BE2C (cell line): ENCODE data around the gene ADAM15.

Experiments
- DNase-seq: peaks from one replicate; pipeline ENCODE4 v3.0.0-alpha.2; 2020
- H3K27me3 ChIP-seq: fragments of 250-450 bp; sonication (Bioruptor Pico); 2 replicates; pipeline ENCODE4 v1.5.1; 2020; ENCODE audit warnings: mild to moderate bottlenecking
- H3K36me3 ChIP-seq: fragments of 250-450 bp; sonication (Bioruptor Pico); 2 replicates; pipeline ENCODE4 v1.5.1; 2020; ENCODE audit warnings: mild to moderate bottlenecking
- H3K4me1 ChIP-seq: fragments of 250-450 bp; sonication (Bioruptor Pico); 2 replicates; pipeline ENCODE4 v1.5.1; 2020
- H3K4me3 ChIP-seq: 2 replicates; pipeline ENCODE4 v1.5.1; 2011; ENCODE audit warnings: low read depth, low read length
- H3K9me3 ChIP-seq: fragments of 250-450 bp; sonication (Bioruptor Pico); 2 replicates; pipeline ENCODE4 v1.5.1; 2020
- CTCF ChIP-seq: IDR thresholded peaks from 2 replicates; pipeline ENCODE4 v1.5.1; 2012; ENCODE audit warnings: mild to moderate bottlenecking, low read depth, low read length

The ADAM15 gene

GRCh38 chr1:155079487-155080311 lies 28.6 kb downstream of the ADAM15 start:
- Histone ChIP-seq H3K9me3 (no peaks in the 10 kb centered on the region), H3K27me3 (peaks cover 42% of the 10 kb centered on the region), H3K36me3 (no peaks in the 10 kb centered on the region), H3K4me1 (peaks cover 19% of the 10 kb centered on the region), H3K4me3 (peak overlapping the region; percentile 52)
- no peak for DNase-seq
- TF ChIP-seq CTCF: no peak

- H3K9me3 ChIP-seq: no peaks in the 10 kb centered on the region
- H3K27me3 ChIP-seq: peaks cover 42% of the 10 kb centered on the region
- no peaks in the 10 kb centered on the region for H3K36me3 ChIP-seq
- DNase-seq: peak; percentile 74
- peaks cover 19% of the 10 kb centered on the region for H3K4me1 ChIP-seq
- peak overlapping the region; percentile 52 for H3K4me3 ChIP-seq
- TF ChIP-seq CTCF: no peak
These were observed 29.5 kb downstream of the ADAM15 start for GRCh38 chr1:155080312-155081228.

GRCh38 chr1:155081472-155082300 lies 30.6 kb downstream of the ADAM15 start:
- peaks cover 42% of the 10 kb centered on the region for H3K27me3 ChIP-seq
- H3K4me3 ChIP-seq: no peak overlapping the region
- no peak for DNase-seq

DNA sequence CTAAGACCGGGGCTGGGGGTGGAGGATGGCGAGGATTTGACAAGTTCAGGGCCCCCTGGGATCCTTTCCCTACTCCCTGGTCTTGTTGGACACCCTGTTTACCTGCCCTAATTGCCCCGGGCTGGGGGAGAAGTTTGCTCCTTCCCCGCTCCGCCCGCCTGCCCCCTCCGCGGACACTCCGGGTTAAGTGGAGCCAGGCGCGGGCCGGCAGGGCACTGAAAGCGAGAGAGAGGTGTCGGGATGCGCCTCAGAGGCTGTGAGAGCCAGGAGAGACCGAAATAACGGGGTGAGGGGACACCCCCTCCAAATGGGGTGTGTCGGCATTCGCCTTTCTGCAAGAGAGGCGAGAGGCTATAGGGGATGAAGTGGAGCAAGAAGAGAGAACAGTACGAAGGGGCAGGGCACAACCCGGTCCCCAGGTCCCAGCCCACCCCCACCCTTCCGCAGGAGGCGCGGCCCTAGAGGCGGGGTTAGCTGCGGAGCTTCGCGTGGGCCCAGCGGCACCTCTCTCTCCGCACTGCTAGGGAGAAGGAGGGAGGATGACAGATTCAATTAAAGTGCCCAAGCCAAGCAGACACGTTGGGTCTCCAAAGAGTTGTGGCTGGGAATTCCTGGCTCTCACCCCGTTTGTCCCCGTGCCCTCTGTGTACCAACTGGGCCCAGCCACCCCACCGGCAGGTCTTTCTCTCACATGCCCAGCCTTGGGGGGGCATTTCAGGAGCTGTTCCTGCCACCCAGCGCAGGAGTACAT lies 31.4 kb downstream of the ADAM15 start:
- H3K9me3 ChIP-seq: no peaks in the 10 kb centered on the region
- H3K4me1 ChIP-seq: peaks cover 15% of the 10 kb centered on the region
- TF ChIP-seq CTCF: no peak
- no peak for DNase-seq
- no peak overlapping the region for H3K4me3 ChIP-seq
- H3K36me3 ChIP-seq: no peaks in the 10 kb centered on the region
- H3K27me3 ChIP-seq: peaks cover 42% of the 10 kb centered on the region

More at GRCh38 chr1:155081472-155082300, 30.6 kb downstream of the ADAM15 start:
- no peak for TF ChIP-seq CTCF
- Histone ChIP-seq H3K4me1 (peaks cover 19% of the 10 kb centered on the region), H3K36me3 (no peaks in the 10 kb centered on the region), H3K9me3 (no peaks in the 10 kb centered on the region)

DNA sequence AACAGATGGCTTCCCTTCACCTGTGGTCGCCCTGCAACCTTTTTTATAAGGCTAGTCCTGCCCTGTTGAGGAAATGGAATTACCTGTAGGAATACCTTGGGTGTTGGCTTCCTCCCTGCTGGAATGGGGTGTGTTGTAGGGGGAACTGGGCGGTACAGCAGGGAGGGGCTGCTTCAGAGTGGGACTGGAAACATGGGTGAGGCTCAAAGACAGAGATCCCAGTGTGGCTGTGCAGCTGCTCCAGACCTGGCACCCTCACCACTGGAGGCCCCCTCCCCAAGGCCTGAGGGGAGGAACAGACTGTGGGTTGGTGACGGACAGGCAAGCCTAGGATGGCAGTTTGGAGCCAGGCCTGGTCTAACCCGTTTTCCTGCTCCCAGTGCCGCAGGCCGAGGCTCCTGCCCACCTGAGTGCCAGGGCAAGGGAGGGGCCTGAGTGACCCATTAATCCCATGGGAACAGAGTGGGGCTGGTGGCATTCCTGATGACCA lies 32.0 kb downstream of the ADAM15 start:
- H3K4me1 ChIP-seq: peaks cover 11% of the 10 kb centered on the region
- H3K9me3 ChIP-seq: no peaks in the 10 kb centered on the region
- no peaks in the 10 kb centered on the region for H3K36me3 ChIP-seq
- H3K27me3 ChIP-seq: peaks cover 42% of the 10 kb centered on the region
- DNase-seq: no peak
- H3K4me3 ChIP-seq: no peak overlapping the region
- no peak for TF ChIP-seq CTCF
